RPMI7951 (cell line): ENCODE results near the gene THYN1. TPM values are rescaled to one million over a fixed set of nuclear protein-coding genes. Genes with fewer than 3 reads are reported as not detected.
"Not testable (repeated sequence)": the region's sequence is repeated elsewhere in the genome, so short reads cannot be mapped to it uniquely, and the experiment has no call there.

Experiments
- DNase-seq: peaks from one replicate; pipeline ENCODE4 v3.0.0-alpha.2; 2012; ENCODE audit warnings: low read depth
- total RNA-seq: library from RNA; depleted of rRNA; stranded (reverse); fragments of >200 nt; shearing (Covaris generic); gene quantifications from 2 replicates; pipeline ENCODE4 v1.2.3, GENCODE V29; 2014; rRNA removed

Gene THYN1
- total RNA-seq = 107 and 125 TPM in 2 replicates

DNA sequence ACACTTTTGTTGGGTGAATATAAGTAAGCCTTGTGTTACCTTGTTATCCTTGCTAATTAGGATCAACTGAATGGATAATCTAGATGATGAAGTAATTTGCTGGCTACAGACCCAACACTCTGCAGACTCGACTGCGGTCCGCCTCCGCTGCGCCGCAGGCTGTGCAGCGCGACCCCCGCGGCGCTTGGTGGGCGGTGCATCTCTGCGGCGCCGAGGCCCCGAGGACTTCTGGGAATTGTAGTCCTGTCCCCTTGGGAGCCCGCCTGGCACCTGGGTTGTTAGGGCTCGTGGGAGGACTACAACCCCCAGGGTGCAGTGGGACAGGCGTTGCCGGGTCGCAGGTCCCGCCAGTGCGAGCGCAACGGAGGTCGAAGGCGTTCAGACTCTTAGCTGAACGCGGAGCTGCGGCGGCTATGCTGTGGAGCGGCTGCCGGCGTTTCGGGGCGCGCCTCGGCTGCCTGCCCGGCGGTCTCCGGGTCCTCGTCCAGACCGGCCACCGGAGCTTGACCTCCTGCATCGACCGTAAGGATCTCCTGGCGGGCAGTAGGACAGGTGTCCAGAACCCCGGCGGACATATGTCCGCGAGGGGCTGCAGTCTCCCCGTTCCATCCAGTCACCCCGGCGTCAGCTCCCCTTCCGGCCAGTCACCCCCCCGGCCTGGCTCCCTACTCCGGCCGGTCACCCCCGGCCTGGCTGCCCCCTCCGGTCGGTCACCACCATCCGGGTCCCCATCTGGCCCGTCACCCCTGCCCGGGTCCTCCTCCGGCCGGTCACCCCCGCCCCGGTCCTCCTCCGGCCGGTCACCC, at the start of gene THYN1, which contains the start of gene ACAD8:
Gene THYN1 (minus strand): TSS at position 165 of the 806 bp plus-strand sequence. CDS start 470 bp downstream, outside the sequence.
Gene ACAD8 (plus strand): TSS at position 381 of the 806 bp plus-strand sequence. CDS start 33 bp downstream, at position 414.
- peak; percentile 96 for DNase-seq

DNA sequence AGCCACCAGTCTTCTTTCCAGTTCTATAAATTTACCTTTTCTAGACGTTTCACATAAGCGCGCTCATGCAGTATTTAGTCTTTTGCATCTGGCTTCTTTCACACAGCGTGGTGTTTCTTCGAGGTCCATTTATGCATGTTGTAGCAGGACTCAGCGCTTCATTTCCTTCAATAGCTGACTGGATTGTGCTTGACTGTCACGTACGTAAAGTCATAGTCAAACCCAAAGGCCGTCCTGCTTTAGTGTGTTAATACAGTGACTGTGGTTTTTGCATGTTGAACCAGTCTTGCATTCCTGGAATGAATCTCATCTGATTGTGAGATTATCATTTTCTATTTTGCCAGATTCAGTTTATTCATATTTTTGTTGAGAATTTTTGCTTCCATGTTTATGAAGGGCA, 41.5 kb upstream of the THYN1 start:
- DNase-seq = no peak

DNA sequence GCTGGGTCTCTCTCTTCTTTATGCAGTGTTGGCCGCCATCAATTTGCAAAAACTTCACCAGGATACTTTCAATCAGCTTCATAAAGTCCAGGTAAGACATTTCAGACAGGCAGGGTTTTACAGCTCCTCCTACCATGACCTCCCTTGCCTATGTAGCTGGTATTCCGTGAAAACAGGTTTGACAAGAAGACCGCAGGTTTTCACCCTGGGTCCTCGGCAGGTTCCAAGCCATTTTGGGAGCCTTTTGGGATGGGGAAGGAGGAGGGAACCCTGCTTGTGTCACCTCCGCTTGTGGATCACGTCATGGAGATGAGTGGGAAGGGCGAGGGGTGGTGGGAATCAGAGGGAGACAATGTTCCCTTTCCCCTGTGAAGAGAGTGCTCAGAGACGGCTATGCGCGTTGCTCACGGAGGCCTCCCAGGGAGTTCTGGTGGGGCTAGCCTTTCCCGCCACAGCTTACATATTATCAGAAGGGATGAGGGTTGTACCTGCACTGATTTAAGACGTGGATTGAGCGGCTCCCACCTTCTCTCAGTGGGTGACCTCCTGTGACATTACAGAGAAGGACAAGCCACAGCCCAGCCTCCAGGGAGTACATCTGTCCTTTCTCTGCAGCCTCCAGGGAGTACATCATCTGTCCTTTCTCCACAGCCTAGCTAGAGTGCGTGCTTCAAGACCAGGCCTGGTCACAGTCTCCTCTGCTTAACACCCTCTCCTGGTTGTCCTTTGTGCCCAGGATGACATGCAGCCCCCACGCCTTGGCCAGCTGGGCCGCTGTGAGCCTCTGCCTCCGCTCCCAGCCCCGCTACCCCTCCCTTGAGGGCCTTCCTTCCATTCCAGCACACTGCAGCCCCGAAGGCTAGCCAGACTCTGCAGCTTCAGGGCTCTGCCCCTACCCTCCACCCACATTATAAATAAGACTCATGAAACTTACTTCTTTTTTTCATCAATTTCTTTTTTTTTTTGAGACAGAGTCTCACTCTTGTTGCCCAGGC, 40.3 kb upstream of the THYN1 start:
- no peak for DNase-seq

DNA sequence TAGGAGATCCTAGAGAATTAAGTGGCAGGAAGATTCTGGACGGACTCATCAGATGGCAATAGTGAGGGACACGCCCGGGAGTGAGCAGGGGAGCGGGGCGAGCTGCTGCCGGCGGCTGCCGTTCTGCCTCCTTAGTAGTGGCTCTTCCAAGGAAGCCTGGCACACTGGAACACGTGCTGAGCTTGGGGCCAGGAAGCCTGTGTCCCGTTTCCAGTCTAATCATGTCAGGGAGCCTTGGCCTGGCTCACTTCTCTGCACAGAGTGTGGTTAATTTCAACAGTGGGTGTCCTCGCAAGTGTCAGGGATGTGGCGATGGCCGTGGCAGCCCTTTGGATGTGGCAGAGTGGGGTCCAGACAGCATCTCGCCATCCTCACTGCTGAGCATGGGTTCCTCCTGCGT, 39.5 kb upstream of the THYN1 start:
- DNase-seq = no peak

DNA sequence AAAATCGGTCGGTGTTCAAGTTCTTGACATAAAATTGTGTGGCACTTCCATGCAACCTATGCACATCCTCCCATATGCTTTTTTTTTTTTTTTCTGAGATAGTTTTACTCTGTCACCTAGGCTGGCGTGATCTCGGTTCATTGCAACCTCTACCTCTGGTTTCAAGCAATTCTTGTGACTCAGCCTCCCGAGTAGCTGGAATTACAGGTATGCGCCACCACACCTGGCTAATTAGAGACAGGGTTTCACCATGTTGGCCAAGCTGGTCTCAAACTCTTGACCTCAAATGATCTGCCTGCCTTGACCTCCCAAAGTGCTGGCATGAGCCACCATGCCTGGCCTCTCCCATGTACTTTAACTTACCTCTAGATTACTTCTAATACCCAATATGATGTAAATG, 38.0 kb upstream of the THYN1 start:
- no peak for DNase-seq

DNA sequence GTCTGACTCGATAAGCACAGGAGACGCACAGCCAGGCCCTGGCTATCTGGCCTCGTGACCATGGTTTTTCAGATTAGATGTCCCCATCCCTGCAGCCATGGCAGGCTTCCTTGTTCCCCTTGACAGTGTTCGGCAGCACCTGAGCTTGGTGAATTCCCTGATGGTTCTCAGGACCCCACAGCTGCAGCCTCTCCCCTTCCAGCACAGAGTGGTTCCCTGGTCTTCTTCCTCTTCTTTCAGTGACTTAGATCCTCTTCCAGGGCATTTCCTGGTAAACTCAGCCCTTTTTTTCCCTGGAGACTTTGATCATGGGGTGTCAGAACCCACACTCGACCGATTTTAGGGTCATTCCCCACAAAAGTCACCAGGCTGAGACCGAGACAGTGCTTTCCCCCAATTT, 37.5 kb upstream of the THYN1 start:
- no peak for DNase-seq

DNA sequence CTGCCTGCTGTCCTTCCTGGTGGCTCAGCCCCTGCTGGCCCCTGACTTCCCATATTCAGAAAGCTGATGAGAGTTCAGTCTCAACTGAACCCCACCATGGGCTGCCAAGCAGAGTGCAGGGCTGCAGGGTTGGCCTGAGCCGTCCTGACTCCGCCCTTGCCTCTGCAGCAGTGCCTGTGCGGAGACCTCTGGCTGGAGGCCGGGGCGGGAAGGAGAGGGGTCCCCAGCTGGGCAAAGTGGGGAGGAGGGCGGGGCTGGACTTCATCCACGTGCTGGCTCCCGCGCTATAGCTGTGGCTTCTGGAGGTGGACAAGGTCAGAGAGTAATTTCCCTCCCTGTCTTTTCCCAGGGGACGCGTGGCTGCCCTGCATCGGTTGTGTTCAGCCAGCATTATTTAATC, 36.6 kb upstream of the THYN1 start:
- DNase-seq = no peak

DNA sequence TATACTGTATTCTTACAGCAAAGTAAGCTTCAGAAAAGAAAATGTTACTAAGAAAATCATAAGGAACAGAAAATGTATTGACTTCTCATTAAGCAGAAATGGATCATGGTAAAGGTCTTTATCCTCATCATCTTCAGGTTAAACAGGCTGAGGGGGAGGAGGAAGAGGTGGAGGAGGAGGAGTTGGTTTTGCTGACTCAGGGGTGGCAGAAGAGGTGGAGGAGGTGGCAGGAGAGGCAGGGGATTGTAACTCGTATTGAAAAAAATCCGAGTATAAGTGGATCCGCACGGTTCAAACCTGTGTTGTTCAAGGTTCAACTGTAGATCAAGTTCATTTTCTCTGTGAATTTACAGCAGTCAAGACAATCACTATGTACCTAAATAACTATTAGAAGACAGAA, 36.0 kb upstream of the THYN1 start:
- DNase-seq = no peak

DNA sequence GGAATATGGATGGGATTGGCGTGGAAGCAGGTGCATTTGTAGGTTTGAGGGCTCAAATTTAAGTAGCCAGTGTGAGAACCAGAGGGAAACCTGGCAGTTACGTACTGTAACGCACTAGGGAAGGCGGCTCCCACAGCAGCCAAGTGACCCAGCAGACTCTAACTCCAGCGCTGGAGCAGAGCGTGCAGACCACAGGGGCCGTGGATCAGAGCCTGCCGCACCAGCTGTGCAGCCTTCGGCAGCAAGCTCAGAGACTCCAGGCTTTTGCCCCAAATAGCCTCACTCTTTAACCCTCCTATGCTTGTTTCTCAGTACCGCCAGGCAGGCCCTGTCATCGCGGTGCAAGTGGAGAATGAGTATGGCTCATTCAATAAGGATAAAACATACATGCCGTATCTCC, 35.3 kb upstream of the THYN1 start:
- DNase-seq = no peak

DNA sequence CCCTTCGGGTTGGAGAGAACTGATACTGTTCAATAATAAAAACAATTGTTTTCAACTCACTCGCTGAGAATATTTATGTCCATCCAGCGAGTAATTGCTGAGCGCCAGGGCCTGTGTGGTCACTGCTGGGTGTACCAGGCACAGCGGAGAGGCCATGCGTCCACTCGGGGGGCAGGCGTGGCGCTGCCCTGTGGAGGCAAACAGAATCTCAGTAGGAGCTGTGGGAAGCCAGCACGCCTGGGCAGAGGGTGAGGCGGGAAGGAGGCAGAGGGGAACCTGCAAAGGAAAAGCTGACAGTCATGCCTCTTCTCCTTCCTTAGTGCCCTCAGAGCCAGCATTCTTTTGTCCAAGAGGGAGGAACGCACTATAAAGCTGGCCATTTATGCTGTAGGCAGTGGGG, 34.4 kb upstream of the THYN1 start:
- DNase-seq = no peak

DNA sequence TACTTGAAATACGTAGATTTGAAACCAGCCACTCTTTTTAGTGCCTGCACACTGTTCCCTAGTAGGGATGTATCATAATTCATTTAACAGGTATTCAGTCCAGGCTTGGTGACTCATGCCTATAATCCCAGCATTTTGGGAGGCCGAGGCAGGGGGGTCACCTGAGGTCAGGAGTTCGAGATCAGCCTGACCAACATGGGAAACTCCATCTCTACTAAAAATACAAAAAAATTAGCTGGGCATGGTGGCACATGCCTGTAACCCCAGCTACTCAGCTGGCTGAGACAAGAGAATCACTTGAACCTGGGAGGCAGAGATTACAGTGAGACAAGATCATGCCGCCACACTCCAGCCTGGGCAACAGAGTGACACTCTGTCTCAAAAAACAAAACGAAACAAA, 31.2 kb upstream of the THYN1 start:
- DNase-seq = not testable (repeated sequence)

DNA sequence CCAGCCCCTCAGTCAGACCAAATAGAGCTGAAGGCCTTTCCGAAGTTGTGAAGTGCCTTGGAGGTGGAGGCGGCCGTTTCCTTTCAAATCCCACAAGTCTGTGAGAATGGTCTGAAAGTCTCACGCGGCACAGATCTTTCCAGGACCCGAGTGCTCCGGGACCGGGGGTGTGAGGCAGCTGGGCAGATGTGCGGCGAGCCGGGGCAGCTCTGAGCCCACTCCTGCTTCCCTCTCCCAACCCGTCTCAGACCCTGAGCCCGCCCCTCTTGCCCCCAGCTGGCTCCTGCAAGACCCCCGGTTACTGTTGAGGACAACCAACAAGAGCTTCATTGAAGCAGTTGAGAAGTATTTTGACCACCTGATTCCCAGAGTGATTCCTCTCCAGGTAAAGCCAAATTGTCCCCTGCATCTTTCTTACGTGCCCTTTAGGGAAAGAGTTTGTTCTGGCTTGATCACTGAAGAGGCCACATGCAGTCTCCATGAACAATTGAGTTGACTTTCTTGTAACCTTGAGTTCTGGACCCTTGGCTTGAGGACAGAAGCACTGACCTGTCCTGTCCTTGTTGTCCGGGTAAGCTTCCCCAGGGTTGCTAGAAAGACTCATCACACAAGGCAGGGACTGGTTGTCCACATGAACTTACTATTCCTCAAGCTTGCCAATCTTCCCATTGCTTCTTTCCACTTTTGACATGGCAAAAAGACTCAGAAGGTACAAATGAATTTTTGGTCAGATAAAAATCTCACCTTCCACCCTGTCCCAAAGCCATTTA, 30.5 kb upstream of the THYN1 start:
- no peak for DNase-seq

DNA sequence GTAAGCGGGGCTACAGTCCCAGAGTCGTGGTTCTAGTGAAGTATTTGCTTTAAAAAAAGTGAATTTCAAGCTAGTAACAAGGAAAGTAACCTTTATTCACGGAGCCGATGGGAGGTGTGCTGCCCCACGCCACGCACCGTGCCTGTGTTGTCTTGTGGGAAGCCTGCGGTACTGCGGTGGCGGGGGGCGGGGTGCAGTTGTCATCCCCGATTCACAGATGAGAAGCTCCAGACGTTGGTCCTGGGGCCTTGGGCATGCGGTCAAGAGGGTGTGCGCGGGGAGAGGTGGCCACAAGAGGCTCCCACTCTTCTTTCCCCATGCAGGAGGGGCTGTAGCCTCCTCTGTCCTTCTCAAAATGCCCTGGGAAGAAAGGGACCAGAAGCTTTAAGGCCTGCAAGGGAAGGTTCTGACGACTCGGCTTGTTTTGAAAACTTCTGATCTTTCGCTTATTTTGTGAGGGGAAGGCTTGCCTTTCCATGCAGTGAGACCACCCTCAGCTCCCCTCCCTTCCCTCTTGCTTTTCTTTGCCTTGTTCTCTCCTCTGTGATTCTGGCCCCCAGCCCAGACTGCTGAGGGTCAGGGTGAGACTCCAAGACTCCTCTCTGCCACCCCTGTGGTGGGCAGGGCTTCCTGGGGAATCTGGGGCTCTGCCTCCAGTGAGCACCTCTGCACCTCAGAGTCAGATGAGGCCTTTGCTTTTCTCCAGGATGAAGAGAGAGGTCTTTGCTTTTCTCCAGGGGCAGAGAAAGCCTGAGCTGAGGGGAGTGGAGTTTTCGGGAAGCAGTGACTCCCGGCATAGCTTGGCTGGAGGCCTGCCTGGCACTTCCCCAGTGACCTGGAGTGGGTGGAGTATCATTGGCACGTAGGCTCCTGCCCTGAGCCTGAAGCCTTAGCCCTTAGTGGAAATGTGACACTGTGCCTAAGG, 29.2 kb upstream of the THYN1 start:
- no peak for DNase-seq

DNA sequence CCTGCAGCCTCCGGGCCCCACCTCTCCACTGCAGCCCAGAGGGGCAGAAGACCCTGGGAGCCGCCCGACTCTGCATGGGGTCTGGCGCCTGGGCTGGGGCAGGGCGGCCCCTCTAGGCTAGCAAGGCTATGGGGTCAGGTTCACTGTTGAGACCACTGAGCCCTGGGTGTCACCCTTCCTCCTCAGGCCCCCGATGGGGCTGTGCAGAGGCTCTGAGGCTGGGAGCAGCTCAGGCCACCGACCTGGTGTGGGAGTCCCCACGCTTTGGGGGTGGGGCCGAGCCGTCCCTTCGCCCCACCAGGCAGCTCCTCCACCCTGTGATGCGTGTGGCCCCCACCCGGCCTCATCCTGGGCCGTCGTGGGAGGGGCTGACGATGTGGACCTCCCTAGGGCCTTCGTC, 28.5 kb upstream of the THYN1 start:
- not testable (repeated sequence) for DNase-seq

DNA sequence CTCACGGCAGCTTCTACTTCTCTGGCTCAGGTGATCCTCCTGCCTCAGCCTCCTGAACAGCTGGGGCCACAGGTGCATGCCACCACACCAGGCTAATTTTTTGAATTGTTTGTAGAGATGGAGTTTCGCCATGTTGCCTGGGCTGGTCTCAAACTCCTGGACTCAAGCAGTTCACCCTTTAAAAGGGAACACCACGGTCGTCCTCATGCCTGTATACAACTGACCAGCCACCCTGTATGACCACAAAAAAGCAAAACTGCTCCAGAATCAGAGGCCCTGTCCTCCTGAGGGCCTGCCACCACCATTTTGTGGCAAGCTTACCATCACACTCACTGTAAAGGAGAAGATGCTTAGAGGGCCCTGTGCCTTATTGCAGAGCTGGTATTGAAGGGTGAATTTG, 25.2 kb upstream of the THYN1 start:
- no peak for DNase-seq

DNA sequence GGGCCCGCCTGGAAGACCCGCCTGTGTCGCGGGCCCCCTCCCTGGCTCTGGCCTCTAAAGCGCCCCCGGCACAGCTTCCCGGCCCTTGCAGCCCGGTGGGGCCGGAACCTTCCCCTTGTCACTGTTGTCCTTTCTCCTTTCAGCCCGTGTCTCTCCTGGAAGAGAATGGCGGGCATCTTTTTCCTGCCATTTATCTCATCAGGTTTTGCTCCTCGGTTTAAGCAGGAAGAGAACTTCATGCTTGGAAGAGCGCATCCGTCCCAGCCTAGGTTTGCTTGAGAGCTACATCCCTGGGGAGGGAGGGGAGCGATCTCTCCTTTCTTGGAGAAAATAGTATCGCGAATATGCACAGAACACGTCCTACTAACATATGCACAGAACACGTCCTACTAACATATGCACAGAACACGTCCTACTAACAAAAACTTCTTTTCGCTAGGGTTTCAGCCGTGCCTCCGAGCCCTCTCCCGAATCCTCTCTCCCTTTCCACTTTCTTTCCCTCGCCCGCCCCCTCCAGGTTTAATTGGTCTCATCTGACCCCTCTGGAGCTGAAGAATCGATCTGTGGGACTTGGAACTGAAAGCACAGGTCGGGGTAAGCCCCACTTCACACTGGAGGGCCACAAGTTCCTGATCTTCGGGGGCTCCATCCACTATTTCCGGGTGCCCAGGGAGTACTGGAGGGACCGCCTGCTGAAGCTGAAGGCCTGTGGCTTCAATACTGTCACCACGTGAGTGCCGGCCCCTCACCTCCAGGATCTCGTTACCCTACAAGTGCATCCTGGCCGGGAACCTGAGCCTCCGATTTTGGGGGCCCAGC, 24.2 kb upstream of the THYN1 start:
- DNase-seq = no peak

DNA sequence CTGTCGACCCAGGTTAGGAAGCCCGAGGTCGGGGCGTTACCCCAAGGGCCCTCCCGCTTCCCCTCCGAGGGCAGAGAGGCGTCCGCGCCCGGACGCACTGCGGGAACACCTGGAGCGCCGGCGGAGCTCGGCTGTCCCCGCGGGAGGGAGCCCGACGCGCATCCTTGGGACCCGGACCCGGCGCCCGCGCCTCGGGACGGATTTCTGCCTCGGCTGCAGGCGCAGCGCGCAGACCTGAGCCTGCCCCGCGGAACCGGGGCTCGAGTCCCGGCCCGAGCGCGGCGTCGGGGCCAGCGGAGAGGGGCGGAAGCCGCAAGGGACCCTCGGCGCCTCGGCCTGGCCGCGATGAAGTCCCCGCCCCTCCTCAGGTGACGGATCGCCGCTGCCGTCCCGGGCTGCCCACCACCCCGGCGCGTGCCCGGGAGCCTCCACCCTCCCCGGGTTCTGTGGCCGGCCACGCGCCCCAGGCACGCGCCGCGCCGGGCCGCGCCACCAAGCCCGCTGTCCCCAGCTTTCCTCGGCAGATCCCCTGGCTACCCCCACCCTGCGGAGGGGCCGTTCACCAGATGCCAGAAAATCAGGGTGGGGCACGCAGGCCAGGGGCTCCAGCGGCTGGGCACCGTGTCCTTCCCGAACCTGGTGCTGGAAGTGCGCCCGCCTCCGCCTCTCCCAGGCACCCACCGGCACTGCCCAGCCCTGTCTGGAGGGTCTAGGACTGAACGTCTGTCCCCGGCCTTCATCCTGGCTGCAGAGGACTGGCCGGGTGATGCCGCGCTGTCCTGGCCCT, 23.4 kb upstream of the THYN1 start:
- no peak for DNase-seq

DNA sequence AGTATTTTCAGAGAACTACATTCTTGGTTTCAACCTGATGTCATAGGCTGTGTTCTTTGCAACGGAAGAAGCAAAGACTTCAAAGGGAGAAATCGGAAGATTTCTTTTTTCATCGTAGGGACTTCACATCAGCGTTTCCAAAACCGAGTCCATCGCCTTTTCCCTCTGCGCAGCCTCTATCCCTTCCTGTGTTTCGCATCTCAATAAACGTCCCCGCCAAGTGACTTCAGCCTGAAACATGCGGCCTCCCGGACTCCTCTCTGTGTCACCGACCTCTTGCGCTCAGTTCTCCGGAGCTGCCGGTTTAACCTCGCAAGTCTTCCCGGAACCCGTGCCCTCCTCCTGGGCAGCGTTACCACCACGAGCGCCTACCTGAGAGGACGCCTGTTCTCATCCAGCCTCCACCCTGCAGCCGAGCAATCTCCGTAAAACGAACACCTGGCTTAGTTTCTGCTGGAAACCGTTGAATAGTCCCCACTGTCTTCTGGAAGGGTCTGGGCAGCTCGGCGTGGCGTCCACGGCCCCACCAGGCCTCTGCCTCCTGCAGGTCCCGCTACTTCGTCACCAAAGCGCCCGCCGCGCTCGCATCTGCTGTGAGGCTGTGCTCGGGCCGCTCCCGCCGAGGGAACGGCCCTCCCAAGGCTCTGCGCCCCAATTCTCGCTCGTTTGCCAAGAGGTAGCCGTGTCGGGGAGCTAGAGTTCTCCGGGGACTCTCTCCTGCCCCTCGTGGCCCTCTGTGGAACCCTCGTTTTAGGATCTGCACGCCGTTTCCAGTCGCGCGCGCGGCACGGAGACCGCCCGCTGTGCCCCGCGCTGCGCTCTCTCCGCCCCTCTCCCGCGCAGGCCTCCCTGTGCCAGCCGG, 22.6 kb upstream of the THYN1 start, which contains the start of gene GLB1L3:
Gene GLB1L3 (plus strand): TSS at position 846 of the 862 bp plus-strand sequence. CDS start 362 bp downstream, outside the sequence.
- DNase-seq = no peak
